SU-DHL-6 (cell line): ENCODE data around the gene GPRC5A.

Experiments used
- H2AFZ ChIP-seq: fragments of 200-600 bp; sonication (generic); 2 replicates; pipeline ENCODE4 v1.6.1; 2014; ENCODE audit warnings: low read depth, mild to moderate bottlenecking, moderate library complexity, mixed read lengths, antibody characterized with exemption, low read length; ENCODE audit not compliant: severe bottlenecking
- H3F3A ChIP-seq: fragments of 200-600 bp; shearing (Covaris generic); 2 replicates; pipeline ENCODE4 v1.6.0; 2016; ENCODE audit warnings: antibody characterized with exemption, mild to moderate bottlenecking; ENCODE audit not compliant: insufficient read depth
- H3K27ac ChIP-seq: fragments of 200-600 bp; sonication (generic); 2 replicates; pipeline ENCODE4 v1.5.1; 2016; ENCODE audit warnings: low read depth, mild to moderate bottlenecking, low read length, moderate library complexity, mixed read lengths
- H3K27me3 ChIP-seq: fragments of 200-600 bp; sonication (generic), shearing (Covaris generic); 2 replicates; pipeline ENCODE4 v1.6.0; 2014; ENCODE audit warnings: mild to moderate bottlenecking, low read length
- H3K36me3 ChIP-seq: fragments of 200-600 bp; sonication (generic); 2 replicates; pipeline ENCODE4 v1.6.1; 2014; ENCODE audit warnings: mild to moderate bottlenecking, low read length, mixed read lengths
- H3K4me2 ChIP-seq: fragments of 300-600, 200-600 bp; shearing (Covaris generic), sonication (generic); 2 replicates; pipeline ENCODE4 v1.6.0; 2014; ENCODE audit warnings: low read length, low read depth, mild to moderate bottlenecking; ENCODE audit not compliant: poor library complexity, severe bottlenecking
- H3K4me3 ChIP-seq: fragments of 200-600 bp; sonication (generic); 2 replicates; pipeline ENCODE4 v1.5.1; 2014; ENCODE audit warnings: antibody characterized with exemption, low read length, mild to moderate bottlenecking, mixed read lengths; ENCODE audit not compliant: insufficient read depth, poor library complexity, severe bottlenecking
- H3K79me2 ChIP-seq: fragments of 200-600 bp; sonication (generic); 2 replicates; pipeline ENCODE4 v1.6.1; 2014; ENCODE audit warnings: mild to moderate bottlenecking, low read length, moderate library complexity; ENCODE audit not compliant: insufficient read depth
- H3K9ac ChIP-seq: fragments of 200-600 bp; sonication (generic); 2 replicates; pipeline ENCODE4 v1.7.0; 2014; ENCODE audit warnings: mild to moderate bottlenecking, low read length
- H3K9me2 ChIP-seq: fragments of 200-600 bp; sonication (generic); replicated peaks from 2 replicates; pipeline ENCODE4 v1.6.1; 2014; ENCODE audit warnings: low read length; ENCODE audit not compliant: insufficient read depth
- H3K9me3 ChIP-seq: fragments of 200-600 bp; sonication (generic); 2 replicates; pipeline ENCODE4 v1.6.1; 2014; ENCODE audit warnings: low read length, mixed read lengths; ENCODE audit not compliant: insufficient read depth
- H4K20me1 ChIP-seq: fragments of 200-600 bp; sonication (generic); 2 replicates; pipeline ENCODE4 v1.6.1; 2014; ENCODE audit warnings: low read depth, mild to moderate bottlenecking, antibody characterized with exemption, low read length, moderate library complexity, mixed read lengths
- CTCF ChIP-seq: fragments of 200-600 bp; sonication (generic); IDR thresholded peaks from one replicate; pipeline ENCODE4 v1.5.1; 2017; ENCODE audit warnings: antibody characterized with exemption, mild to moderate bottlenecking, low read length, moderate library complexity; ENCODE audit not compliant: insufficient read depth, poor library complexity, severe bottlenecking
- EZH2phosphoT487 ChIP-seq: fragments of 200-600 bp; sonication (generic), shearing (Covaris generic); conservative IDR thresholded peaks from 2 replicates; pipeline ENCODE4 v1.6.1; 2018; ENCODE audit warnings: mild to moderate bottlenecking, antibody characterized with exemption, low read length, moderate library complexity, mixed read lengths

Gene GPRC5A

GRCh38 chr12:12870465-12870864 lies 20.9 kb upstream of the GPRC5A start:
- Histone ChIP-seq H3K9me2 (no peaks in the 10 kb centered on the region), H4K20me1 (no peaks in the 10 kb centered on the region), H3K36me3 (no peaks in the 10 kb centered on the region), H3K27ac (no peak overlapping the region), H3K4me2 (no peak overlapping the region), H3F3A (no peaks in the 10 kb centered on the region), H3K27me3 (no peaks in the 10 kb centered on the region), H3K79me2 (no peaks in the 10 kb centered on the region), H3K9ac (no peak overlapping the region), H3K4me3 (no peak overlapping the region), H2AFZ (no peak overlapping the region), H3K9me3 (no peaks in the 10 kb centered on the region)
- TF ChIP-seq EZH2phosphoT487 (no peak), CTCF (no peak)

- H4K20me1 ChIP-seq = no peaks in the 10 kb centered on the region
- TF ChIP-seq CTCF (no peak), EZH2phosphoT487 (no peak)
- no peak overlapping the region for H3K9ac ChIP-seq
- no peak overlapping the region for H3K4me2 ChIP-seq
- no peaks in the 10 kb centered on the region for H3F3A ChIP-seq
- no peak overlapping the region for H2AFZ ChIP-seq
- H3K9me3 ChIP-seq = no peaks in the 10 kb centered on the region
- no peaks in the 10 kb centered on the region for H3K79me2 ChIP-seq
- H3K27me3 ChIP-seq = no peaks in the 10 kb centered on the region
- H3K27ac ChIP-seq = no peak overlapping the region
- no peaks in the 10 kb centered on the region for H3K9me2 ChIP-seq
- H3K4me3 ChIP-seq = no peak overlapping the region
- H3K36me3 ChIP-seq = no peaks in the 10 kb centered on the region
Measured at GRCh38 chr12:12871587-12872138, 19.7 kb upstream of the GPRC5A start.

- no peak overlapping the region for H3K27ac ChIP-seq
- no peaks in the 10 kb centered on the region for H3K36me3 ChIP-seq
- H3K9me2 ChIP-seq = no peaks in the 10 kb centered on the region
- H3F3A ChIP-seq = no peaks in the 10 kb centered on the region
- no peak overlapping the region for H3K9ac ChIP-seq
- H3K4me3 ChIP-seq = no peak overlapping the region
- TF ChIP-seq CTCF (no peak), EZH2phosphoT487 (no peak)
- H3K4me2 ChIP-seq = no peak overlapping the region
- no peaks in the 10 kb centered on the region for H3K9me3 ChIP-seq
- H3K27me3 ChIP-seq = no peaks in the 10 kb centered on the region
- H3K79me2 ChIP-seq = no peaks in the 10 kb centered on the region
- H2AFZ ChIP-seq = no peak overlapping the region
- H4K20me1 ChIP-seq = no peaks in the 10 kb centered on the region
Measured at GRCh38 chr12:12872139-12872933, 19.0 kb upstream of the GPRC5A start.
